ENCODE results near the gene SRRM2. TPM values are rescaled to one million over a fixed set of nuclear protein-coding genes. Genes with fewer than 3 reads are reported as not detected.

SRRM2 gene
- total and polyA plus RNA-seq, 8 donors, result 536 to 710 (median 632) TPM

DNA sequence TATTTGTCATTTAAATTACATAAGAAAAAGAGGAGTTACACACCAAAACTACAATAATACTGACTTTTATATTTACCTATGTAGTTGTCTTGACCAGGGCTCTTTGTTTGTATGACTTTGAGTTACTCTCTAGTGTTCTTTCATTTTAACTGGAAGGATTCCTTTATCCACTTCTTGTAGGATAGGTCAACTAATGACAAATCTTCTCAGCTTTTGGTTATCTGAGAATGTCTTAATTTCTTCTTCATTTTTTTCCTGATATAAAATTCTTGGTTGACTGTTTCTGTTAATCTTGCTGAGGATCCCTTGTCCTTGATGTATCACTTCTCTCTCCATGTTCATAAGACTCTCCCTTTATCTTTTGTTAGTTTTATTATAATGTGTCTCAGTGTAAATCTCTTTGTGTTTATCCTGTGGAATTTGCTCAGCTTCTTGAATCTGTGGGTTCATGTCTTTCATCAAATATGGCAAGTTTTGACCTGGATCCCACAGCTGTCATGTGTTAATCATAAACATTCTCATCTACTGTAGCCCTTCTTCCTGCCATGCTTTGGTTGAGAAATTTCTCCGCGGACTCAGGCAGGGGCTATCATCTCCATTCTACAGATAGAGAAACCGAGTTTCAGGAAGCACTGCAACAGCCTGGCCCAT lies 51.2 kb downstream of the SRRM2 start:
- DNase-seq (no peak), ATAC-seq (no peak)
- H3K27ac ChIP-seq, result no peak overlapping the region
- H3K27me3 ChIP-seq, result peaks cover 0 to 22% of the 10 kb centered on the region in 2 donors
- no peaks in the 10 kb centered on the region for H3K4me1 ChIP-seq
- intact Hi-C loops (cut with DNase I), result no loop called here
- H3K4me3 ChIP-seq, result no peak overlapping the region
- peaks cover 0 to 16% of the 10 kb centered on the region in 2 donors for H3K9me3 ChIP-seq
- TF ChIP-seq, protein P1, sequence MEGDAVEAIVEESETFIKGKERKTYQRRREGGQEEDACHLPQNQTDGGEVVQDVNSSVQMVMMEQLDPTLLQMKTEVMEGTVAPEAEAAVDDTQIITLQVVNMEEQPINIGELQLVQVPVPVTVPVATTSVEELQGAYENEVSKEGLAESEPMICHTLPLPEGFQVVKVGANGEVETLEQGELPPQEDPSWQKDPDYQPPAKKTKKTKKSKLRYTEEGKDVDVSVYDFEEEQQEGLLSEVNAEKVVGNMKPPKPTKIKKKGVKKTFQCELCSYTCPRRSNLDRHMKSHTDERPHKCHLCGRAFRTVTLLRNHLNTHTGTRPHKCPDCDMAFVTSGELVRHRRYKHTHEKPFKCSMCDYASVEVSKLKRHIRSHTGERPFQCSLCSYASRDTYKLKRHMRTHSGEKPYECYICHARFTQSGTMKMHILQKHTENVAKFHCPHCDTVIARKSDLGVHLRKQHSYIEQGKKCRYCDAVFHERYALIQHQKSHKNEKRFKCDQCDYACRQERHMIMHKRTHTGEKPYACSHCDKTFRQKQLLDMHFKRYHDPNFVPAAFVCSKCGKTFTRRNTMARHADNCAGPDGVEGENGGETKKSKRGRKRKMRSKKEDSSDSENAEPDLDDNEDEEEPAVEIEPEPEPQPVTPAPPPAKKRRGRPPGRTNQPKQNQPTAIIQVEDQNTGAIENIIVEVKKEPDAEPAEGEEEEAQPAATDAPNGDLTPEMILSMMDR (IDR thresholded peaks at IDR 0.05), result no peak
- no peaks in the 10 kb centered on the region for H3K36me3 ChIP-seq

DNA sequence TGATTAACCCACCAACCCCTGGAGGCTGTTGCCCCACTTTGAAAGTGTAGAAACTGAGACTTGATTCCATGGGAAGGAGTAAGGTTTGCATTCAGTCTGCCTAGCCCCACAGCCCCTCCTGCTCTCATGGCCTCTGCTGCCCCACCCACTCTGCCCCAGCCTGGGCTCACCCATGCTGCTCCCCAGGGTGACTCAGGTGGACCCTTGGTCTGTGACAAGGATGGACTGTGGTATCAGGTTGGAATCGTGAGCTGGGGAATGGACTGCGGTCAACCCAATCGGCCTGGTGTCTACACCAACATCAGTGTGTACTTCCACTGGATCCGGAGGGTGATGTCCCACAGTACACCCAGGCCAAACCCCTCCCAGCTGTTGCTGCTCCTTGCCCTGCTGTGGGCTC lies 52.3 kb downstream of the SRRM2 start:
- Histone ChIP-seq H3K27ac (no peak overlapping the region), H3K27me3 (peaks cover 0 to 12% of the 10 kb centered on the region in 2 donors), H3K9me3 (peaks cover 0 to 16% of the 10 kb centered on the region in 2 donors), H3K4me1 (no peaks in the 10 kb centered on the region), H3K36me3 (no peaks in the 10 kb centered on the region), H3K4me3 (no peak overlapping the region)
- intact Hi-C loops (cut with DNase I), result no loop called here
- ATAC-seq (no peak), DNase-seq (peak in 1 of 4 donors; percentile 17)
- TF ChIP-seq, protein P1 (IDR thresholded peaks at IDR 0.05), result no peak

DNA sequence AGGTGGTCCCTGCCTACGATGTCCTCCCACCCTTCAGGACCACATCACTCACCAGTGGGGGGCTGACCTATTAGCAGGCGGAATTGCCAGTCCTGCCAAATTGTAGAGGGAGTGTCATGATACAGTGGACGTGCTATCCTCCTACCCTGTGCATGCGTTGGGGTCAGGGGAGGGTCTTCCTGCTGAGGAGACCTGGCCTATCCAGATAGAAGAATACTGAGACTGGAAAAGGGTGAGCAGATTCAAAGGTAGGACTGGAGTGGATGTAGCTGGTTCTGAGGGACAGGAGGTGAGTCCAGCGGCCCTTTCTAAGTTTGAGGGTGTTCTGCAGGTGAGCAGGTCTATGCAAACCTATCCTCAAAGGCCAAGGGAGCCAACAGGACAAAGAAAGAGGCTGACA lies 53.8 kb downstream of the SRRM2 start:
- intact Hi-C loops (cut with DNase I), result no loop called here
- no peak overlapping the region for H3K27ac ChIP-seq
- H3K27me3 ChIP-seq, result peaks cover 0 to 17% of the 10 kb centered on the region in 2 donors
- no peak for ATAC-seq
- H3K36me3 ChIP-seq, result no peaks in the 10 kb centered on the region
- TF ChIP-seq, protein P1 (IDR thresholded peaks at IDR 0.05), result no peak
- no peak overlapping the region for H3K4me3 ChIP-seq
- peaks cover 0 to 16% of the 10 kb centered on the region in 2 donors for H3K9me3 ChIP-seq
- no peak for DNase-seq
- no peaks in the 10 kb centered on the region for H3K4me1 ChIP-seq

DNA sequence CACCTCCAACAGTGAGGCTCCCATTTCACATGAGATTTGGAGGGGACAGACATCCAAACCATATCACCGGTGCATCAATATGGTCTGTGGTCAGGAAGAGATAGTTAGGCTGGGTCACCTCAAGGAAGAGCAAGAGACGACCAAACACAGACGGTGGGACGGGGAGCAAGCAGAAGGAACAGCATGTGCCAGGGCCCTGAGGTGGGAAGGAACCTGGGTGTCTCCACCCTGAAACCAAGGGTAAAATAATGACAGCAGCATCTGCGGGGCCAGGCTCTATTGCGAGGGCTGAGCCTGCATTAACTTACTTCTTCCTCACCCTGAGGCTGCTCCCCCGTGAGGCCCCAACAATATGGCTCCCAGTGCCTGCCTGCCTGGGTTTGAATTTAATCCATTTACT lies 55.7 kb downstream of the SRRM2 start:
- no peak for DNase-seq
- peaks cover 0 to 31% of the 10 kb centered on the region in 2 donors for H3K27me3 ChIP-seq
- peaks cover 0 to 14% of the 10 kb centered on the region in 2 donors for H3K9me3 ChIP-seq
- H3K4me1 ChIP-seq, result no peaks in the 10 kb centered on the region
- TF ChIP-seq, protein P1 (IDR thresholded peaks at IDR 0.05), result no peak
- no peak overlapping the region for H3K27ac ChIP-seq
- H3K4me3 ChIP-seq, result no peak overlapping the region
- H3K36me3 ChIP-seq, result no peaks in the 10 kb centered on the region
- intact Hi-C loops (cut with DNase I), result no loop called here
- no peak for ATAC-seq

DNA sequence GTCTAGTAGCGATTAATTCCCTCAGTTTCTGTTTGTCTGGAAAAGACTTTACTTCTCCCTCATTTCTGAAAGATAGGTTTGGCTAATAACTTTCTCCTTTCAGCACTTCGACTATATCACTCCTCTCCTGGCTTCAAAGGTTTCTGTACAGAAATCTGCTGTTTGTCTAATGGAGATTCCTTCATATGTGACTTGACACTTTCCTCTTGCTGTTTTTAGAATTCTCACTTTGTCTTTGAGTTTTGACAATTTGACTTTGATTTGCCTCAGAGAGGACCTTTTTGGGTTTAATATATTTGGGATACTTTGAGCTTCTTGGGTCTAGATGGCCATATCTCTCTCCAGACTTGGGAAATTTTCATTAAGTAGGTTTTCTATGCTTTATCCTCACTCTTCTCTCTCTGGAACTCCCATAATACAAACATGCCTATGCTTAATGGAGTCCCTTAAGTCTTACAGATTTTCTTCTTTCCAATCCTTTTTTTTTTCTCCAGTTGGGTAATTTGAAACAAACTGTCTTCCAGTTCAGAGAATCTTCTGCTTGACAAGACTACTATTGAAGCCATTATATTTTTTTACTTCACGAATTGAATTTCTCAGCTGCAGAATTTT lies 56.8 kb downstream of the SRRM2 start:
- Histone ChIP-seq H3K27ac (no peak overlapping the region), H3K4me1 (no peaks in the 10 kb centered on the region), H3K9me3 (peaks cover 0 to 3% of the 10 kb centered on the region in 2 donors), H3K27me3 (peaks cover 0 to 41% of the 10 kb centered on the region in 2 donors), H3K4me3 (no peak overlapping the region), H3K36me3 (no peaks in the 10 kb centered on the region)
- DNase-seq (no peak), ATAC-seq (no peak)
- TF ChIP-seq, protein P1 (IDR thresholded peaks at IDR 0.05), result no peak
- intact Hi-C loops (cut with DNase I), result no loop called here

All from left lung (tissue), 10 donors.